Measurements from ENCODE around the gene RIMBP2.

RIMBP2 gene

DNA sequence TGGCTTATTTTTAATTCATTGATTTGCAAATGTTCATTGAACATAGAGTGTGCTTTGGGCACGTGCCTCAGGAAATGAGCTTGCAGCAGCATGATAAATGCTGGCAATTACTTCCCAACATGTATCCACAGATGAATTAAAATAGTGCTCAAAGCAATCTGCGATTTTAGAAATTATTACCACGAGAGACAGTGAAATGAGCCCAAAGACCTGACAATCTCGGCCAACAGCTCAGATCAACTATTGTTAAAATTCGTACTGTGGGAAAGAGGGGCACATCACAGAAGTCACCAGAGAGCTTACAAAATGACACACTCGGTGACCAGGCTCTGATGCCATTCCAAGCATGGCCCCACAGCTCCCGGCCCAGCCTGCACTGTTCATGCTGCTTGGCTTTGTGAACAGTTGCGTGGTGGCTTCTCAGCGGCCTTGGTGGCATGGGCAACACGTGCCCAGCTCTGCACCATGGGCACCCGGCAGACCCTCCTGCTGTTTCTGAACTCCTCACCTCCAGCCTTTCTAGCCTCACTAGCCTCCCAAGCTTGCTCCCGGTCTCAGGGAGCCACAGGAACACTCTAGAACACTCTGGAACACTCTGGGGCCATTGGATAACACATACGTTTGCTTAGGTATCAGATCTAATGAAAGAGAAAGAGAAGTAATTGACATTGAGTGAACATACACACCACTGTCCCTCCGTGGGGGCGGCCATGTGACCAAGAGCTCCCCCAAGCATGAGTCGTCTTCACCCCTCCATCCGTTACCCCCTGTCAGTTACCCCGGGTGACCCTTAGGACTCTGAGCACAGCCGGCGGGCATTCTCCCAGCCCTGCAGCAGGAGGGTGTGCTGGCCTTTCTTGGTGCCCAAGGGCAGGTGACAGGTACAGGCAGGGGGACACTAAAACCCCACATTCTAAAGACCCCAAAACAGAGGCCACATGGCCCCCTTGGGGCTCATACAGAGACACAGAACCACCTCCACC is 28.0 kb downstream of the RIMBP2 start:
- TF ChIP-seq, protein P1, sequence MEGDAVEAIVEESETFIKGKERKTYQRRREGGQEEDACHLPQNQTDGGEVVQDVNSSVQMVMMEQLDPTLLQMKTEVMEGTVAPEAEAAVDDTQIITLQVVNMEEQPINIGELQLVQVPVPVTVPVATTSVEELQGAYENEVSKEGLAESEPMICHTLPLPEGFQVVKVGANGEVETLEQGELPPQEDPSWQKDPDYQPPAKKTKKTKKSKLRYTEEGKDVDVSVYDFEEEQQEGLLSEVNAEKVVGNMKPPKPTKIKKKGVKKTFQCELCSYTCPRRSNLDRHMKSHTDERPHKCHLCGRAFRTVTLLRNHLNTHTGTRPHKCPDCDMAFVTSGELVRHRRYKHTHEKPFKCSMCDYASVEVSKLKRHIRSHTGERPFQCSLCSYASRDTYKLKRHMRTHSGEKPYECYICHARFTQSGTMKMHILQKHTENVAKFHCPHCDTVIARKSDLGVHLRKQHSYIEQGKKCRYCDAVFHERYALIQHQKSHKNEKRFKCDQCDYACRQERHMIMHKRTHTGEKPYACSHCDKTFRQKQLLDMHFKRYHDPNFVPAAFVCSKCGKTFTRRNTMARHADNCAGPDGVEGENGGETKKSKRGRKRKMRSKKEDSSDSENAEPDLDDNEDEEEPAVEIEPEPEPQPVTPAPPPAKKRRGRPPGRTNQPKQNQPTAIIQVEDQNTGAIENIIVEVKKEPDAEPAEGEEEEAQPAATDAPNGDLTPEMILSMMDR (IDR thresholded peaks at IDR 0.05; ENCODE audit: low read depth, low read length) = no peak
- no peak for DNase-seq (ENCODE audit: low read depth in 2 of 2)
- H3K4me3 ChIP-seq (replicated peaks in 1 of 2; ENCODE audit: low read depth in 2 of 2, low read length in 2 of 2) = no peak overlapping the region

DNA sequence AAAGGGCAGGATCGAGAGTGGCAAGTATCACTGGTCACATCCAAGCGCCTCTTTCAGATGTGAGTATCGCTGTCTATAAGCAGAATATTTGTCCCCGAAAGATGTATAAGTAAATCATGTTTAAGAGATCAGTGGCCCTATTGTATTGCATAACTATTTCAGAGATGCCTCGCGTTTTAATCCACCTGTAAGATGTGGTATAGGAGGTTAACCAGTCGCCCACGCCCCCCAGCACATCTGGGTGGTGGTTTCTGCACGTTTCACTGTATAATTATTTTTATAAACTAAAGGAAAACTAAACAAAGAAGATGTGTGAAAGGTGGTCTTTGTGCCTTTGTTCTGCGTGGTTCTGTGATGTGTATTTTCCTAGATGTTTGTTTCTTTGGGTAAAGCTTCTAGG is 28.9 kb downstream of the RIMBP2 start:
- TF ChIP-seq, protein P1 (IDR thresholded peaks at IDR 0.05; ENCODE audit: low read depth, low read length) = no peak
- no peak overlapping the region for H3K4me3 ChIP-seq (replicated peaks in 1 of 2; ENCODE audit: low read depth in 2 of 2, low read length in 2 of 2)
- no peak for DNase-seq (ENCODE audit: low read depth in 2 of 2)

DNA sequence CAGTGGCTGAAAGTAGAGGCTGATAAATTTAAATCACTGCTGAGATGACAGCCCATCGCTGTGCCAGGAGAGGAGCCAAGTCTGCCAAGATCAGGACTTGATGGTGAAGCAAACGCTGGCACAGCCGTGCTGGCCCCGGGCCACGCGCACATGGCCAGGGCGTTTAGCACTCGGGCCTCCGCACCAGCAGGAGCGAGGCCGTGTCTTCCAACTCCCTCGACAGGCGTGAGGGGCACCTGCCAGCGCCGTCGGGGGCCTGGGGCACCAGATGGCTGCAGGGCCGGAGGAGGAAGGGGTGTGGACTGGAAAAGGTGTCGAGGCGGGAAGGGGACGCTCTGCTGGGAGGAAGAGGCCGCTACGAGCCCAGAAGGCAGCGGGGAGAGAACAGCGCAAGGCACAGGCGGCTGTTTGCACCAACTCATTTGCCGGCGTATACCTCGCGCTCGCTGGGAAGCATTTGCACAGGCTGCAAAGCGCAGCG is 29.5 kb downstream of the RIMBP2 start:
- no peak overlapping the region for H3K4me3 ChIP-seq (replicated peaks in 1 of 2; ENCODE audit: low read depth in 2 of 2, low read length in 2 of 2)
- DNase-seq (ENCODE audit: low read depth in 2 of 2) = no peak
- TF ChIP-seq, protein P1 (IDR thresholded peaks at IDR 0.05; ENCODE audit: low read depth, low read length) = no peak

DNA sequence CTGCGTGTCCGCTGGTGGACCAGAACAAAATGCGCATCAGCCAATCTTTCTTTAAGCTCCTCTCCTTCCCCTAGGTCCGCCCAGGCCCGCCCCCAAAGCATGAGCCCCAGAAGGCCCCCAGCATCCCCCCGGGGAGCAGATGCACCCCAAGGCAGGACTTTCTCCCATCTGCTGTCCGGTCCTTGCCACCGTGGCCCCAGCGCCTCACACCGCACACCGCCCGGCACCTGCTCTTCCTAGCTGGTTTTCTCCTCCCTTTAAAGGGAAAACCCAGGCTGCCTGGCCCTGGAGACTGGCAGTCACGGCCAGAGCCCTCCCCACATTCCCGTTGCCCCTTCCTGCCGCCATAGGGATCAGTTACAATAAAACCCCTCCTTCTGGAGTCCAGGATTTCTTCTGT is 30.2 kb downstream of the RIMBP2 start:
- TF ChIP-seq, protein P1 (IDR thresholded peaks at IDR 0.05; ENCODE audit: low read depth, low read length) = no peak
- no peak for DNase-seq (ENCODE audit: low read depth in 2 of 2)
- H3K4me3 ChIP-seq (replicated peaks in 1 of 2; ENCODE audit: low read depth in 2 of 2, low read length in 2 of 2) = no peak overlapping the region

DNA sequence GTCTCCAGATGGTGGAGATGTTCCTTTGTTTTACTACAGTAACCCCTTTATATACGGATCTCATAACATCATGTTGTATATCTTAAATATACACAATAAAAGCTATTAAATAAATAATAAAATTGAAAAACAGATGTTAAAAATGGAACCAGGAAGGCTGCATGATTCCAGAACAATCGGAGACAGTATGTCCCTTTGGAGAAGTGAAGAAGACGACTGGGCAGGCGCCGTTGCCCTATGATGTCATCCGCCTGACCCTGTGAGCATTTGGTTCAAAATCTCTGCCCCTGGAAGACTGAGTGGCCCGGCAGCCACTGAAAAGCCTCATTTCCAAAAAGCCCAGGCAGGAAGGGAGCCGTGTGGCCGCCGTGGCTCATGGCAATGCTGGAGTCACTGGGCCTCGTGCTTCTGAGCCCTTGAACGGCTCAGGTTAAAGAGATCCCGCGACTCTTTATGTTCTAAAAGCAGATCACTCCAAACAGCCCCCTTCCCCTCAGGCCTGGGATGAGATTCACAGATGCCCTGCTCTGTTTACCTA is 30.8 kb downstream of the RIMBP2 start:
- no peak overlapping the region for H3K4me3 ChIP-seq (replicated peaks in 1 of 2; ENCODE audit: low read depth in 2 of 2, low read length in 2 of 2)
- TF ChIP-seq, protein P1 (IDR thresholded peaks at IDR 0.05; ENCODE audit: low read depth, low read length) = no peak
- DNase-seq (ENCODE audit: low read depth in 2 of 2) = no peak

DNA sequence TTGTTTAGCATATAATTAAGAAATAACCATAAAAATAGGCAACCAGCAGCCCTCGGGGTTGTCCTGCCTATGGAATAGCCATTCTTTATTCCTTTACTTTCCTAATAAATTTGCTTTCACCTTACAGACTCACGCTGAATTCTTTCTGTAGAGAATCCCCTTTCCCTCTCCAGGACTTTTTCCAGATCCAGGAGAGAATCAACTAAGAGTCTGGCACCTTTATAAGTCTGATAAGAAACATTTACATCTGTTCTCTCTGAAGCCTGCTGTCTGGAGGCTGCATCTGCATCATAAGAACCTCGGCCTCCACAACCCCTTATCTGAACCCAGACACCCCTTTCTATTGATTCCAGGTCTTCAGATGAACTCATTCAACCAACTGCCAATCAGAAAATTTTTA is 32.3 kb downstream of the RIMBP2 start:
- TF ChIP-seq, protein P1 (IDR thresholded peaks at IDR 0.05; ENCODE audit: low read depth, low read length) = no peak
- H3K4me3 ChIP-seq (replicated peaks in 1 of 2; ENCODE audit: low read depth in 2 of 2, low read length in 2 of 2) = no peak overlapping the region
- no peak for DNase-seq (ENCODE audit: low read depth in 2 of 2)

Measured in cardiac fibroblast (primary cell).